Neuron (in vitro differentiated cells): ENCODE results near the gene FBN3.

Experiments used
- H2AFZ ChIP-seq: one replicate; pipeline ENCODE4 v1.6.1; 2013; ENCODE audit warnings: low read depth, mild to moderate bottlenecking, inconsistent platforms, low read length, moderate library complexity
- H3K27me3 ChIP-seq: one replicate; pipeline ENCODE4 v1.6.1; 2013; ENCODE audit warnings: low read length; ENCODE audit not compliant: insufficient read depth
- H3K36me3 ChIP-seq: one replicate; pipeline ENCODE4 v1.6.1; 2013; ENCODE audit warnings: low read length; ENCODE audit not compliant: insufficient read depth
- H3K4me1 ChIP-seq: one replicate; pipeline ENCODE4 v1.6.1; 2013; ENCODE audit warnings: low read length; ENCODE audit not compliant: insufficient read depth
- H3K4me3 ChIP-seq: 2 replicates; pipeline ENCODE4 v1.5.1; 2013; ENCODE audit warnings: mild to moderate bottlenecking, low read length, moderate library complexity
- H3K9me3 ChIP-seq: one replicate; pipeline ENCODE4 v1.6.1; 2013; ENCODE audit warnings: low read length

FBN3 gene

GRCh38 chr19:8149261-8150094 lies at the start of gene FBN3:
Gene FBN3, minus strand, starts transcription at chr19:8149592. Its CDS starts 2,112 bp downstream, at chr19:8147480.
- Histone ChIP-seq H3K4me3 (peak within 1 kb of the TSS; percentile 61), H3K9me3 (peaks cover 3% of the 10 kb centered on the region), H3K27me3 (peaks cover 5% of the 10 kb centered on the region)

GRCh38 chr19:8196271-8196927 lies 47.0 kb upstream of the FBN3 start:
- Histone ChIP-seq H3K27me3 (no peaks in the 10 kb centered on the region), H3K9me3 (no peaks in the 10 kb centered on the region), H3K36me3 (no peaks in the 10 kb centered on the region), H2AFZ (no peak overlapping the region), H3K4me1 (peaks cover 4% of the 10 kb centered on the region), H3K4me3 (no peak overlapping the region)

More at GRCh38 chr19:8149261-8150094, at the start of gene FBN3:
- peaks cover 3% of the 10 kb centered on the region for H3K4me1 ChIP-seq
- peak within 1 kb of the TSS; percentile 42 for H2AFZ ChIP-seq
- no peaks in the 10 kb centered on the region for H3K36me3 ChIP-seq

GRCh38 chr19:8194528-8195267 lies 45.3 kb upstream of the FBN3 start:
- H3K4me3 ChIP-seq = no peak overlapping the region
- no peak overlapping the region for H2AFZ ChIP-seq
- no peaks in the 10 kb centered on the region for H3K36me3 ChIP-seq
- H3K9me3 ChIP-seq = no peaks in the 10 kb centered on the region
- peaks cover 4% of the 10 kb centered on the region for H3K4me1 ChIP-seq
- no peaks in the 10 kb centered on the region for H3K27me3 ChIP-seq

- Histone ChIP-seq H3K36me3 (no peaks in the 10 kb centered on the region), H2AFZ (no peak overlapping the region), H3K27me3 (no peaks in the 10 kb centered on the region), H3K4me3 (no peak overlapping the region), H3K9me3 (no peaks in the 10 kb centered on the region), H3K4me1 (peaks cover 4% of the 10 kb centered on the region)
Measured at GRCh38 chr19:8192221-8192820, 42.9 kb upstream of the FBN3 start.

GRCh38 chr19:8185343-8186068 lies 36.1 kb upstream of the FBN3 start:
- Histone ChIP-seq H3K4me3 (no peak overlapping the region), H3K9me3 (no peaks in the 10 kb centered on the region), H3K4me1 (no peaks in the 10 kb centered on the region), H2AFZ (no peak overlapping the region), H3K27me3 (no peaks in the 10 kb centered on the region), H3K36me3 (no peaks in the 10 kb centered on the region)

GRCh38 chr19:8184274-8184673 lies 34.9 kb upstream of the FBN3 start:
- H3K9me3 ChIP-seq = no peaks in the 10 kb centered on the region
- H3K36me3 ChIP-seq = no peaks in the 10 kb centered on the region
- H3K4me1 ChIP-seq = no peaks in the 10 kb centered on the region
- no peaks in the 10 kb centered on the region for H3K27me3 ChIP-seq
- no peak overlapping the region for H2AFZ ChIP-seq
- no peak overlapping the region for H3K4me3 ChIP-seq

GRCh38 chr19:8180018-8180417 lies 30.6 kb upstream of the FBN3 start:
- Histone ChIP-seq H3K27me3 (no peaks in the 10 kb centered on the region), H3K36me3 (no peaks in the 10 kb centered on the region), H3K9me3 (no peaks in the 10 kb centered on the region), H3K4me3 (no peak overlapping the region), H2AFZ (no peak overlapping the region), H3K4me1 (no peaks in the 10 kb centered on the region)

- Histone ChIP-seq H3K4me3 (no peak overlapping the region), H2AFZ (no peak overlapping the region), H3K27me3 (no peaks in the 10 kb centered on the region), H3K9me3 (no peaks in the 10 kb centered on the region), H3K36me3 (no peaks in the 10 kb centered on the region), H3K4me1 (no peaks in the 10 kb centered on the region)
Measured at GRCh38 chr19:8174706-8175105, 25.3 kb upstream of the FBN3 start.

- Histone ChIP-seq H3K4me1 (peaks cover 5% of the 10 kb centered on the region), H3K9me3 (no peaks in the 10 kb centered on the region), H2AFZ (no peak overlapping the region), H3K36me3 (no peaks in the 10 kb centered on the region), H3K4me3 (no peak overlapping the region), H3K27me3 (no peaks in the 10 kb centered on the region)
Measured at GRCh38 chr19:8168537-8168936, 19.1 kb upstream of the FBN3 start.

- H3K36me3 ChIP-seq = no peaks in the 10 kb centered on the region
- H2AFZ ChIP-seq = peak overlapping the region; percentile 16
- H3K9me3 ChIP-seq = no peaks in the 10 kb centered on the region
- H3K4me1 ChIP-seq = peaks cover 5% of the 10 kb centered on the region
- H3K27me3 ChIP-seq = no peaks in the 10 kb centered on the region
- H3K4me3 ChIP-seq = no peak overlapping the region
Measured at GRCh38 chr19:8167985-8168384, 18.6 kb upstream of the FBN3 start.

GRCh38 chr19:8163759-8164158 lies 14.4 kb upstream of the FBN3 start:
- Histone ChIP-seq H2AFZ (no peak overlapping the region), H3K4me1 (peaks cover 5% of the 10 kb centered on the region), H3K36me3 (no peaks in the 10 kb centered on the region), H3K27me3 (no peaks in the 10 kb centered on the region), H3K4me3 (no peak overlapping the region), H3K9me3 (no peaks in the 10 kb centered on the region)

- H3K27me3 ChIP-seq = no peaks in the 10 kb centered on the region
- H3K36me3 ChIP-seq = no peaks in the 10 kb centered on the region
- no peaks in the 10 kb centered on the region for H3K9me3 ChIP-seq
- peaks cover 5% of the 10 kb centered on the region for H3K4me1 ChIP-seq
- H3K4me3 ChIP-seq = no peak overlapping the region
- H2AFZ ChIP-seq = no peak overlapping the region
Measured at GRCh38 chr19:8161135-8161646, 11.8 kb upstream of the FBN3 start.
